Right lobe of liver (tissue), 4 donors: Measurements from ENCODE around the gene MYH10.

Experiments used
- POLR2A ChIP-seq: fragments of 450-650 bp; IDR thresholded peaks from one replicate; pipeline ENCODE4 v1.6.1; 2017; ENCODE audit warnings: antibody characterized with exemption, mild to moderate bottlenecking
- TF ChIP-seq, protein P1 (sequence below), 4 donors: fragments of 200-600 bp in 3 of 4; fragments of 450-650 bp in 1 of 4; IDR thresholded peaks; one replicate each; pipeline versions ENCODE4 v1.5.1 to v1.8.0; 2016 to 2022; ENCODE audit warnings: antibody characterized with exemption in 4 of 4, mild to moderate bottlenecking in 2 of 4
- donor health status: DM: no; HTN: no; CAD: no.
- donor health status: DM: no; HTN: no; CAD: no.
- donor health status: DM: no; HTN: yes; CAD: no.

DNA sequence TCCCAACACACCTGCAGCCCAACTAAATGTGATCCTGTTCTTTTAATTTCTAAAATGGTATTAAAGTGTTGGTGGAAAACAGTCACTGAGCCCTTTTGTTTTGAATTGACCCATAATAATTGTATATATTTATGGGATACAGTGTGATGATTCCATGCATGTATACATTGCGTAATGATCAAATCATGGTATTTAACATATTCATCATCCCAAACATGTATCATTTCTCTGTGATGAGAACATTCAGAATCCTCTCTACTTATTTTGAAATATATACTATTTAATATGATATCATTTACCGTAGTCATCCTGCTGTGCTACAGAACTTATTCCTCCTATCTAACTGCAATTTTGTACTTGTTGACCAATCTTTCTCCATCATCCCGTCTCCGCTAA, 14.0 kb upstream of the MYH10 start:
- TF ChIP-seq, protein P1, sequence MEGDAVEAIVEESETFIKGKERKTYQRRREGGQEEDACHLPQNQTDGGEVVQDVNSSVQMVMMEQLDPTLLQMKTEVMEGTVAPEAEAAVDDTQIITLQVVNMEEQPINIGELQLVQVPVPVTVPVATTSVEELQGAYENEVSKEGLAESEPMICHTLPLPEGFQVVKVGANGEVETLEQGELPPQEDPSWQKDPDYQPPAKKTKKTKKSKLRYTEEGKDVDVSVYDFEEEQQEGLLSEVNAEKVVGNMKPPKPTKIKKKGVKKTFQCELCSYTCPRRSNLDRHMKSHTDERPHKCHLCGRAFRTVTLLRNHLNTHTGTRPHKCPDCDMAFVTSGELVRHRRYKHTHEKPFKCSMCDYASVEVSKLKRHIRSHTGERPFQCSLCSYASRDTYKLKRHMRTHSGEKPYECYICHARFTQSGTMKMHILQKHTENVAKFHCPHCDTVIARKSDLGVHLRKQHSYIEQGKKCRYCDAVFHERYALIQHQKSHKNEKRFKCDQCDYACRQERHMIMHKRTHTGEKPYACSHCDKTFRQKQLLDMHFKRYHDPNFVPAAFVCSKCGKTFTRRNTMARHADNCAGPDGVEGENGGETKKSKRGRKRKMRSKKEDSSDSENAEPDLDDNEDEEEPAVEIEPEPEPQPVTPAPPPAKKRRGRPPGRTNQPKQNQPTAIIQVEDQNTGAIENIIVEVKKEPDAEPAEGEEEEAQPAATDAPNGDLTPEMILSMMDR (IDR thresholded peaks at IDR 0.05): no peak
- no peak for TF ChIP-seq POLR2A
